HUES64 (cell line): ENCODE results near the gene GPR37L1.
"Not testable (repeated sequence)": the region's sequence is repeated elsewhere in the genome, so short reads cannot be mapped to it uniquely, and the experiment has no call there.

ENCODE experiments used
- H3K27ac ChIP-seq: 2 replicates; pipeline ENCODE4 v1.7.0; 2013; ENCODE audit warnings: low read depth, low read length, inconsistent platforms
- H3K27me3 ChIP-seq: 2 replicates; pipeline ENCODE4 v1.6.1; 2013; ENCODE audit warnings: mild to moderate bottlenecking, low read length; ENCODE audit not compliant: insufficient read depth
- H3K36me3 ChIP-seq: 2 replicates; pipeline ENCODE4 v1.6.1; 2013; ENCODE audit warnings: mild to moderate bottlenecking, low read length; ENCODE audit not compliant: insufficient read depth
- H3K4me1 ChIP-seq: 2 replicates; pipeline ENCODE4 v1.6.1; 2013; ENCODE audit warnings: mild to moderate bottlenecking, low read length, moderate library complexity; ENCODE audit not compliant: insufficient read depth
- H3K4me3 ChIP-seq: 2 replicates; pipeline ENCODE4 v1.5.1; 2013; ENCODE audit warnings: mild to moderate bottlenecking, low read length, moderate library complexity
- H3K9ac ChIP-seq: 2 replicates; pipeline ENCODE4 v1.6.1; 2013; ENCODE audit warnings: mild to moderate bottlenecking, low read depth, low read length
- H3K9me3 ChIP-seq: 2 replicates; pipeline ENCODE4 v1.6.1; 2013; ENCODE audit warnings: low read depth, low read length; ENCODE audit not compliant: insufficient read depth
- WGBS: fragments of 150-250, 120-280 bp; methylation state at CpG from one replicate; pipeline ENCODE4 v1.1.7; 2013; ENCODE audit warnings: missing lambda C conversion rate; 5-methylcytosine and 5-hydroxymethylcytosine counted together

The GPR37L1 gene

DNA sequence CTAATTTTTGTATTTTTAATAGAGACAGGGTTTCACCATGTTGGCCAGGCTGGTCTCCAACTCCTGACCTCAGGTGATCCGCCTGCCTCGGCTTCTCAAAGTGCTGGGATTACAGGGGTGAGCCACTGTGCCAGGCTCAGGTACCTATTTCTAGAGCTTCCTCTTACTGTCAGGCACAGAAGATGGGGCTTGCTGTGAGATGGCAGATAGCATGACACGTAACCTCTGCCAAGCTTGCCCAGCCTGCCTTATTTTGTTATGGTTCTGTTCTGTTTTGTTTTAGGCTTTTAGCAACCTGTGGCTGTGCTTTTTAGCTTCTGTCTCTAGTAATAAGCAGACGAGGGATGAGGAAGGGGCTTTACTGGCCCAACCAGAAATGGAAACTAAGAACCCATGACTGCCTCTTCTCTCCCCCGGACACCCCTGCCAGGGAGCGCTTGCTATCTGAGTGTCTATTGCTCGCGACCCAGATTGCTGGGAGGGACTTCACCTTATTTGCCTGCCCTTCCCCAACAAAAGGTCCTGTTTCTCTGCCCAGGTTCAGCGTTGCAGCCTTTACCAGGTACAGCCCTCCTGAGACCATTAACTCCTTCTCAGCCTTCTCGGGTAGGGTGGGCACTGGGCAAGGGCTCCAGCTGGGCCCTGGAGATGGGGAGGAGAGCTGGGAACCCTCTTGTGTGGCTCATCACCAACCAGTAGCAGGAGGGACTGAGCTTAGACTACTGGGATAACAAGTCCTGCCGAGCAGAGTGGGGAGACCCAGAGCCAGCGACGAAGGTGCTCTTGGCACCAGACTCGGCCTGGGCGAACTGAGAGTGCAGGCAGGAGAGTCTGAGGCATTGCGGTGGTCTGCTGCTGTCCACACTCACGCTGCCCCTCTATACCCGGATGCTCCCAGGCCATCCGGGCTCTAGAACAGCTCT, 57.4 kb downstream of the GPR37L1 start:
- H3K27ac ChIP-seq, result no peak overlapping the region
- H3K27me3 ChIP-seq, result no peaks in the 10 kb centered on the region
- H3K9ac ChIP-seq, result no peak overlapping the region
- H3K9me3 ChIP-seq, result no peaks in the 10 kb centered on the region
- 88% methylated on average over 19 of the region's 19 CpGs for WGBS
- H3K4me1 ChIP-seq, result 0 out of 2 replicates have a peak, but pooled peaks cover 5% of the 10 kb centered on the region
- no peak overlapping the region for H3K4me3 ChIP-seq
- H3K36me3 ChIP-seq, result no peaks in the 10 kb centered on the region

GRCh38 chr1:202180751-202181139, 58.0 kb downstream of the GPR37L1 start:
- H3K4me3 ChIP-seq, H3K27ac ChIP-seq, H3K27me3 ChIP-seq, H3K9me3 ChIP-seq, H3K36me3 ChIP-seq, H3K4me1 ChIP-seq, H3K9ac ChIP-seq: not testable (repeated sequence)
- WGBS, result 86% methylated on average over 2 of the region's 2 CpGs

DNA sequence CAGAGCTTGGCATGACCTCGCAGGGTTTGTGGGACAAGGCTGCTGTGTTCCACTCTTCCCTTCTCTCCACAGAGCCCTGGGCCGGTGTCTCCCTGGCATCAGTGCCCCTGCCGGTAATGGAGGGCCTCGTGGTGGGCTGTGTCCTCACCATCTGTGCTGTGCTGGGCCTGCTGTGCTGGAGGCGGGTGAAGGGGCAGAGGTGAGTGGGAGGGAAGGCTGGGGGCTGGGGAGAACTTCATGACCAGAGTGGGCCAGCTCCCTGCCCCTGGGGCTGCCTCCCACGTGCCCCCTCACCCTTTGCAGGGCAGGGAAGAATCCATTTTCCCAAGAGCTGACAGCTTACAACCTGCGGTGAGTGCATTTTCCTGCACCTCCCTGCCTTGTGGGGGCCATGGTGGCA, 58.9 kb downstream of the GPR37L1 start:
- H3K27ac ChIP-seq, result no peak overlapping the region
- 89% methylated on average over 7 of the region's 7 CpGs for WGBS
- no peaks in the 10 kb centered on the region for H3K27me3 ChIP-seq
- H3K4me3 ChIP-seq, result no peak overlapping the region
- no peaks in the 10 kb centered on the region for H3K9me3 ChIP-seq
- no peaks in the 10 kb centered on the region for H3K36me3 ChIP-seq
- H3K9ac ChIP-seq, result no peak overlapping the region
- H3K4me1 ChIP-seq, result 0 out of 2 replicates have a peak, but pooled peaks cover 6% of the 10 kb centered on the region

DNA sequence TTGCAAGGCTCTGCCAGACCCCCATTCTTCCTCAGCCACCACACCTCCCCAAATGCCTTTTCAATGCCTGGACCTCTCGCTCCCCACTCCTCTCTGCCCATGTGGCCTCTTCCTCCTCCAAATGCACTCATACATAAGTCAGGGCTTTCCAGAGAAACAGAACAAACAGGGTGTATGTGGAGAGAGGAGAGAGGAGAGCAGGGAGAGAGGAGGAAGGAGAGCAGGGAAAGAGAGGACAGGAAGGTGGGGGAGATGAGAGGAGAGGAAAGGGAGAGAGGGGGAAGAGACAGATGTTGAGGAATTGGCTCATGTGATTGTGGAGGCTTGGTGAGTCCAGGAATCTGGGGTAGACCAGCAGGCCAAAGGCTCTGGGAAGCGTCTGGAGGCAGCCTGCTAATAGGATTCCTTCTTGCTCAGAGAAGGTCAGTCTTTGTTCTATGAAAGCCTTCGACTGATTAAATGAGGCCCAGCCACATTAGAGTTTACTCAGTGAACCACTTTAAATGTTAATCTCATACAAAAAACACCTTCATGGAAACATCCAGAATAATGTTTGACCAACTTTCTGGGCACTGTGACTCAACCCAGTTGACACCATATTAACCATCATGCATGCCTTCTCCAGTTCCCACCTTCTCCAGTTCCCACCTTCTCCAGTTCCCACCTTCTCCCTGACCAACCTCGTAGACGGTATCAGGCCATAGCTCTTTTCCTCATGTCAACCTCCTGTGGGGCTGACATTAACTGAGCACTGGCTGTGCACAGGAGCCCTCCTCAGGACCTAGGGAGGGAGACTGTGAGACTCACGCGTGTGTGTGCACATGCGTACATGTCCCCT, 59.5 kb downstream of the GPR37L1 start:
- no peak overlapping the region for H3K27ac ChIP-seq
- H3K4me3 ChIP-seq, result no peak overlapping the region
- no peak overlapping the region for H3K9ac ChIP-seq
- no peaks in the 10 kb centered on the region for H3K9me3 ChIP-seq
- 90% methylated on average over 8 of the region's 8 CpGs for WGBS
- H3K36me3 ChIP-seq, result no peaks in the 10 kb centered on the region
- 0 out of 2 replicates have a peak, but pooled peaks cover 6% of the 10 kb centered on the region for H3K4me1 ChIP-seq
- H3K27me3 ChIP-seq, result no peaks in the 10 kb centered on the region
